Suprapubic skin (tissue), 3 donors: ENCODE results near the gene XXYLT1.

ENCODE experiments used
- CTCF ChIP-seq, 2 donors: fragments of 200-600 bp in 1 of 2; fragments of 450-650 bp in 1 of 2; sonication (generic) in 1 of 2; IDR thresholded peaks; one replicate each; pipeline ENCODE4 v1.5.1; 2016 to 2019; ENCODE audit warnings: antibody characterized with exemption in 2 of 2, mild to moderate bottlenecking in 1 of 2, moderate library complexity in 1 of 2
- EP300 ChIP-seq: sonication (generic); formaldehyde crosslinking; IDR thresholded peaks from one replicate; pipeline ENCODE4 v1.6.1; 2017; ENCODE audit warnings: antibody characterized with exemption
- POLR2A ChIP-seq, 2 donors: fragments of 450-650 bp; IDR thresholded peaks; one replicate each; pipeline ENCODE4 v1.6.1; 2017; ENCODE audit warnings: antibody characterized with exemption in 2 of 2, mild to moderate bottlenecking in 2 of 2, moderate library complexity in 2 of 2

- TF ChIP-seq CTCF (IDR thresholded peaks at IDR 0.05), result no peak
- TF ChIP-seq POLR2A (IDR thresholded peaks at IDR 0.05), result no peak
- TF ChIP-seq EP300, result no peak
Observed at GRCh38 chr3:195060217-195060481, 210.8 kb downstream of the XXYLT1 start.
